ENCODE results near the gene RAPGEF6.
"Not testable (repeated sequence)": the region's sequence is repeated elsewhere in the genome, so short reads cannot be mapped to it uniquely, and the experiment has no call there.

RAPGEF6 gene

DNA sequence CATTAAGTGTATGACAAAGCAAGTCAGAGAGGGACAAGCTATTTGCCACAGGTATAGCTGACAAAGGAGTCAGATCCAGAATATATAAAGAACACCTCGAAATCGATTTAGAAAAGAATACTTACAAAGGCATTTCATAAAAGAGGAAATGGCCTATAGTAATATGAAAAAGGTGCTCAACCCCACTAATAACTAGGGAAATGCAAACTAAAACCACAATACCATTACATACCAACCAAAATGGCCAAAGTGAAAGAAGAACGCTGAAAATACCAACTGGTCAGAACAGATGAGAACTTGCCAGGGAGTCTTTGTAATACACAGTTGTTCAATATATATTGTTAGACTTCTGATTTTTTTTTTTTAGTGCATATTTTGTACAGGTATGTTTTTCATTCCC lies 218.3 kb downstream of the RAPGEF6 start:
- in situ Hi-C loops (cut with HindIII; ENCODE audit: low sequenced_read_pairs), result no loop called here

DNA sequence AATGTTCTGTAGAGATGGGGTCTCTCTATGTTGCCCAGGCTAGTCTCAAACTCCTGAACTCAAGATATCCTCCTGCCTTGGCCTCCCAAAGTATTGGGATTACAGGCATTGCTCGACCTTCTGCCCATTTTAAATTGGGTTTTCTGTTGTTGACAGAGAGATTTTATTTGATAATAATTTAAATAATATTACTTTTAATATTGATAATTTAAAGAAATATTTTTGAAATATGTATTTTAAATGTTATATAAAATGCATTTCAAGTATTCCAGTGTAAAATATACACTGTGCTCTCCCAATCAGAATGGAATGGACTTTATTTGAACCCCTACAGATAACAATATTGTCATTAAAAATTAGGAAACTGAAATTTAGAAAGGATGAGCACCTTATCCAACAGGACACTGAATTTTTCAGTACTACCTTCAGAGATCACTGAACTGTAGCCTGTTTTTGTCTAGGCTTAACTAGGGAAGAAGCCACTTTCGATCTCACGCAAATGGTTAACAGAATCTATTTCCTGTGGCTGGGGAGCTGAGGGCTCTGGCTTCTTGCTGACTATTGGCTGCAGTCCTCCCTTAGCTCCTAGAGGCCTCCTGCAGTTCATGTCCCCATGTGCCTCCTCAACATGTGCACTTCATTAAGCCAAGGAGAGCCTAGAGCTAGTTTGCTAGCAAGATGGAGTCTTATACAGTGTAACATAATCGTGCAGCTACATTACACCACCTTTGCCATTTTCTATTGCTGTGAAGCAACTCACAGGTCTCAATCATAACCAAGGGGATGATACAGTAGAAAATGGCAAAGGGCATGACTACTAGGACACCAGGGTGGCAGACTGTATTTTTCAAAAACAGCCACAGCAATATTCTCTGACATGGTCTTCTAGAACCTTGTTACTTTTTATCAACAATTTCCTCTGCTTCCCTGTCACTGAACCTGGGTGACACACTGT lies 221.1 kb downstream of the RAPGEF6 start:
- no peak for DNase-seq (ENCODE audit: low read depth, low spot score)
- in situ Hi-C loops (cut with HindIII; ENCODE audit: low sequenced_read_pairs), result no loop called here
- no peak overlapping the region for H3K4me3 ChIP-seq (ENCODE audit: low read depth, low read length)
- TF ChIP-seq, protein P1, sequence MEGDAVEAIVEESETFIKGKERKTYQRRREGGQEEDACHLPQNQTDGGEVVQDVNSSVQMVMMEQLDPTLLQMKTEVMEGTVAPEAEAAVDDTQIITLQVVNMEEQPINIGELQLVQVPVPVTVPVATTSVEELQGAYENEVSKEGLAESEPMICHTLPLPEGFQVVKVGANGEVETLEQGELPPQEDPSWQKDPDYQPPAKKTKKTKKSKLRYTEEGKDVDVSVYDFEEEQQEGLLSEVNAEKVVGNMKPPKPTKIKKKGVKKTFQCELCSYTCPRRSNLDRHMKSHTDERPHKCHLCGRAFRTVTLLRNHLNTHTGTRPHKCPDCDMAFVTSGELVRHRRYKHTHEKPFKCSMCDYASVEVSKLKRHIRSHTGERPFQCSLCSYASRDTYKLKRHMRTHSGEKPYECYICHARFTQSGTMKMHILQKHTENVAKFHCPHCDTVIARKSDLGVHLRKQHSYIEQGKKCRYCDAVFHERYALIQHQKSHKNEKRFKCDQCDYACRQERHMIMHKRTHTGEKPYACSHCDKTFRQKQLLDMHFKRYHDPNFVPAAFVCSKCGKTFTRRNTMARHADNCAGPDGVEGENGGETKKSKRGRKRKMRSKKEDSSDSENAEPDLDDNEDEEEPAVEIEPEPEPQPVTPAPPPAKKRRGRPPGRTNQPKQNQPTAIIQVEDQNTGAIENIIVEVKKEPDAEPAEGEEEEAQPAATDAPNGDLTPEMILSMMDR (IDR thresholded peaks at IDR 0.05; ENCODE audit: low read depth, low read length), result no peak

More for the DNA sequence above, 218.3 kb downstream of the RAPGEF6 start:
- no peak overlapping the region for H3K4me3 ChIP-seq (ENCODE audit: low read depth, low read length)
- TF ChIP-seq, protein P1 (IDR thresholded peaks at IDR 0.05; ENCODE audit: low read depth, low read length), result no peak
- DNase-seq (ENCODE audit: low read depth, low spot score), result no peak

- no peak overlapping the region for H3K4me3 ChIP-seq (ENCODE audit: low read depth, low read length)
- DNase-seq (ENCODE audit: low read depth, low spot score), result no peak
- in situ Hi-C loops (cut with HindIII; ENCODE audit: low sequenced_read_pairs), result no loop called here
- TF ChIP-seq, protein P1 (IDR thresholded peaks at IDR 0.05; ENCODE audit: low read depth, low read length), result no peak
Measured at GRCh38 chr5:131406975-131407638, 227.9 kb downstream of the RAPGEF6 start.

- H3K4me3 ChIP-seq (ENCODE audit: low read depth, low read length), result no peak overlapping the region
- TF ChIP-seq, protein P1 (IDR thresholded peaks at IDR 0.05; ENCODE audit: low read depth, low read length), result no peak
- DNase-seq (ENCODE audit: low read depth, low spot score), result no peak
- in situ Hi-C loops (cut with HindIII; ENCODE audit: low sequenced_read_pairs), result no loop called here
Measured at GRCh38 chr5:131406076-131406475, 229.0 kb downstream of the RAPGEF6 start.

DNA sequence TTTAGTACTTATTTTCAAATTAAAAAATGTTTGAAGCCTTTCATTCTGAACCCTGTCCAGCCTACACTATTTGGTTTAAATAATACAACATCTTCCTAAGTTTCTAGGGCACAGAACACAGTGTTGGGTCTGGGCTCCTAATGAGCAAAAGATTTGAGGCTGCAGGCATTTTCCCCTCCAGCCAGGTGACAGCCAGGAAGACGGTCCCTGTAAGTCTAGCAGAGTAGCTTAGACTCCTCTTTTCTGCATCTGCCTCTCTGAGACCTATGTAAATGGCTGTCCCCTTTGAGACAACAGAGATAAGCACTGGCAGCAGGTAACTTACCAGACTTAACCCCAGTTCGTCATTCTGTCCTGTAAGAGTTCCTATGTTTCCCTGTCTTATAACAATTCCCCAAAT lies 229.4 kb downstream of the RAPGEF6 start:
- in situ Hi-C loops (cut with HindIII; ENCODE audit: low sequenced_read_pairs), result no loop called here
- TF ChIP-seq, protein P1 (IDR thresholded peaks at IDR 0.05; ENCODE audit: low read depth, low read length), result no peak
- H3K4me3 ChIP-seq (ENCODE audit: low read depth, low read length), result no peak overlapping the region
- DNase-seq (ENCODE audit: low read depth, low spot score), result no peak

DNA sequence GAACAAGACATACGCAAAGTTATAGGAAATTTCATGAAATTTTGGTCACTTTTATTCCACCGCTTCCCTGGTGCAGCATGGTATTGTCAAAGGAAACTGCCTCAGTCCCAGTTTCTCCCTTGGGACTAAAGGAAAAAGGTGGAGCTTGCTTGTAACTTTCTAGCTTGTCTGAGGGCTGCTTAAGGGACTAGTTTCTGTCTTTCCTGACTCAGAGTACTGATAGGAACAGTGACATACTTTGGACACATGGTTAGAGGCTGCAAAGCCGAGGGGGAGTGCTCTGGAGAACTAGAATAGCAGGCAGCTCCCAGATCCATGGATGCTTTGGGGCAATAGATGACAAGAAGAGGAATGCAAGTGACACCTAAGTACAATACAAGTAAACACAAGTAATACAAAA lies 234.4 kb downstream of the RAPGEF6 start:
- no peak for DNase-seq (ENCODE audit: low read depth, low spot score)
- TF ChIP-seq, protein P1 (IDR thresholded peaks at IDR 0.05; ENCODE audit: low read depth, low read length), result no peak
- H3K4me3 ChIP-seq (ENCODE audit: low read depth, low read length), result no peak overlapping the region
- in situ Hi-C loops (cut with HindIII; ENCODE audit: low sequenced_read_pairs), result no loop called here

- in situ Hi-C loops (cut with HindIII; ENCODE audit: low sequenced_read_pairs); H3K4me3 ChIP-seq (ENCODE audit: low read depth, low read length); DNase-seq (ENCODE audit: low read depth, low spot score): not testable (repeated sequence)
Measured at GRCh38 chr5:131399007-131399406, 236.0 kb downstream of the RAPGEF6 start.
